Adrenal gland (tissue), 12 donors: Measurements from ENCODE around the gene PAX6. TPM values are rescaled to one million over a fixed set of nuclear protein-coding genes. Genes with fewer than 3 reads are reported as not detected.
A peak's percentile ranks its signal among the peaks of the same experiment; 100 is the strongest.

Source experiments
- DNase-seq, 7 donors: peaks; one replicate each; pipeline ENCODE4 v3.0.0-alpha.2; 2019 to 2020
- H3K27ac ChIP-seq, 5 donors: fragments of 200-600 bp; sonication (generic) in 4 of 5; 1 replicate in 3 of 5; 2 replicates in 2 of 5; pipeline versions ENCODE4 v1.5.1 to v1.8.0; 2016 to 2020; ENCODE audit warnings: mild to moderate bottlenecking in 1 of 5
- H3K27me3 ChIP-seq: fragments of 200-600 bp; 2 replicates; pipeline ENCODE4 v1.8.0; 2021
- H3K36me3 ChIP-seq, 2 donors: fragments of 200-600 bp; replicated peaks in 1 of 2; 1 replicate in 1 of 2; 2 replicates in 1 of 2; pipeline versions ENCODE4 v1.5.1 to v1.8.0; 2018 to 2022
- H3K4me1 ChIP-seq, 2 donors: fragments of 200-600 bp; replicated peaks in 1 of 2; 1 replicate in 1 of 2; 2 replicates in 1 of 2; pipeline versions ENCODE4 v1.5.1 to v1.8.0; 2018 to 2021
- H3K4me3 ChIP-seq, 4 donors: fragments of 200-600 bp; sonication (generic) in 3 of 4; one replicate each; pipeline ENCODE4 v1.5.1; 2016 to 2018
- H3K9me3 ChIP-seq, 3 donors: fragments of 200-600 bp; sonication (generic) in 1 of 3; replicated peaks in 1 of 3; 1 replicate in 2 of 3; 2 replicates in 1 of 3; pipeline versions ENCODE4 v1.5.1 to v1.8.0; 2016 to 2021
- CTCF ChIP-seq, 6 experiments: fragments of 450-650 bp in 4 of 6; fragments of 200-600 bp in 2 of 6; sonication (generic) in 1 of 6; IDR thresholded peaks; 1 replicate in 5 of 6; 2 replicates in 1 of 6; pipeline versions ENCODE4 v1.5.1 to v1.8.0; 2016 to 2021; ENCODE audit warnings: antibody characterized with exemption in 6 of 6, mild to moderate bottlenecking in 2 of 6, moderate library complexity in 1 of 6
- POLR2A ChIP-seq, 2 donors: fragments of 450-650 bp; IDR thresholded peaks; one replicate each; pipeline ENCODE4 v1.6.1; 2017; ENCODE audit warnings: antibody characterized with exemption in 2 of 2, mild to moderate bottlenecking in 2 of 2, moderate library complexity in 1 of 2
- WGBS, 4 donors: extraction: QIAGEN DNeasy Blood & Tissue Kit in 2 of 4; methylation state at CpG; one replicate each; pipeline versions ENCODE4 v1.1.5 to v1.1.7; 2013 to 2017; 5-methylcytosine and 5-hydroxymethylcytosine counted together
- intact Hi-C, 2 donors: fragments of 100-400 bp; cut with DNase I; formaldehyde crosslinking; loops; one replicate each; pipeline versions ENCODE4 v1.14.1 to v1.15.0; 2022 to 2023
- polyA plus RNA-seq, 3 donors: library from polyadenylated mRNA; stranded (reverse); fragments of 200-250 nt in 2 of 3; fragments of 350-450 nt in 1 of 3; fragmentation: Illumina TruSeq in 1 of 3; extraction: RNeasy Lipid Tissue Mini Kit (QIAGEN cat#74804) in 1 of 3; gene quantifications; one replicate each; pipeline ENCODE4 v1.2.3, GENCODE V29; 2013 to 2014
- total RNA-seq, 9 donors: library from RNA; depleted of rRNA in 4 of 9; stranded (reverse); fragments of >200 nt in 4 of 9; fragments of 120-200 nt in 1 of 9; fragmentation: NEBNext Ultra II Directional in 1 of 9; extraction: Animal tissue kit (Norgen Biotek cat#: 25700) in 1 of 9; gene quantifications; one replicate each; pipeline versions ENCODE4 v1.1.0 to v1.2.4, GENCODE V29; 2013 to 2023
- donor health status: healthy with polysubstance abuse.
- donor health status: Bipolar disorder and iron deficiency.
- donor health status: DM: yes; HTN: yes; CAD: no.
- donor health status: DM: no; HTN: no; CAD: no.
- donor health status: DM: no; HTN: no; CAD: no.
- donor health status: DM: yes; HTN: yes; CAD: no.

The PAX6 gene
- total and polyA plus RNA-seq, 12 donors: 0.08 to 3.7 (median 0.35) TPM; not detected in 3

- no peak for TF ChIP-seq CTCF (IDR thresholded peaks at IDR 0.05)
- TF ChIP-seq POLR2A (IDR thresholded peaks at IDR 0.05): no peak
- Histone ChIP-seq H3K4me3 (no peak overlapping the region), H3K36me3 (no peaks in the 10 kb centered on the region), H3K27me3 (peaks cover 94% of the 10 kb centered on the region), H3K9me3 (no peaks in the 10 kb centered on the region), H3K27ac (no peak overlapping the region), H3K4me1 (peaks cover 14 to 39% of the 10 kb centered on the region in 2 donors)
- no peak for DNase-seq
- intact Hi-C loops: no loop called here
- WGBS, 4 donors: 11 to 15% (median 13%) methylated on average over 9 of the region's 9 CpGs
These were observed 3.1 kb downstream of the PAX6 start for GRCh38 chr11:31807799-31808667.

GRCh38 chr11:31806928-31807798 is 4.0 kb downstream of the PAX6 start:
- Histone ChIP-seq H3K9me3 (no peaks in the 10 kb centered on the region), H3K27ac (no peak overlapping the region), H3K4me1 (peaks cover 10 to 32% of the 10 kb centered on the region in 2 donors), H3K36me3 (no peaks in the 10 kb centered on the region), H3K27me3 (peaks cover 95% of the 10 kb centered on the region), H3K4me3 (no peak overlapping the region)
- no peak for DNase-seq
- intact Hi-C loops: no loop called here
- WGBS, 4 donors: 19 to 23% (median 21%) methylated on average over 13 of the region's 13 CpGs
- TF ChIP-seq CTCF (IDR thresholded peaks at IDR 0.05) (no peak), POLR2A (IDR thresholded peaks at IDR 0.05) (no peak)

GRCh38 chr11:31806186-31806927 is 4.8 kb downstream of the PAX6 start:
- Histone ChIP-seq H3K36me3 (no peaks in the 10 kb centered on the region), H3K4me1 (peaks cover 9 to 27% of the 10 kb centered on the region in 2 donors), H3K27me3 (peaks cover 98% of the 10 kb centered on the region), H3K9me3 (no peaks in the 10 kb centered on the region), H3K27ac (no peak overlapping the region), H3K4me3 (no peak overlapping the region)
- TF ChIP-seq CTCF (IDR thresholded peaks at IDR 0.05) (no peak), POLR2A (IDR thresholded peaks at IDR 0.05) (no peak)
- peak in 1 of 7 donors; percentile 11 for DNase-seq
- 11 to 20% (median 13%) methylated on average over 9 to 36 of the region's 36 CpGs for WGBS, 4 donors
- intact Hi-C loops: no loop called here
